ENCODE data around the gene RHOXF2.
"Not testable (repeated sequence)": the region's sequence is repeated elsewhere in the genome, so short reads cannot be mapped to it uniquely, and the experiment has no call there.

GRCh38 chrX:120150109-120150744, 8.2 kb upstream of the RHOXF2 start:
- TF ChIP-seq ZNF274 (IDR thresholded peaks at IDR 0.05; ENCODE audit: low read depth, low read length); YY1 (IDR thresholded peaks at IDR 0.05; ENCODE audit: insufficient read depth, insufficient read length): not testable (repeated sequence)
